Right lung (tissue), 5 donors: ENCODE measurements around the gene OSTF1. TPM values are rescaled to one million over a fixed set of nuclear protein-coding genes. Genes with fewer than 3 reads are reported as not detected.
A peak's percentile ranks its signal among the peaks of the same experiment; 100 is the strongest.

Source experiments
- DNase-seq, 2 donors: peaks; one replicate each; pipeline ENCODE4 v3.0.0-alpha.2; 2013
- polyA plus RNA-seq, 5 donors: library from polyadenylated mRNA; unstranded; fragments of 120-200 nt; gene quantifications; one replicate each; pipeline versions ENCODE4 v1.2.1 to v1.2.3, GENCODE V29; 2013; ENCODE audit warnings: inconsistent platforms in 1 of 5, low replicate concordance in 1 of 5; ENCODE audit not compliant: insufficient read length in 5 of 5, insufficient read depth in 1 of 5

Gene OSTF1
- polyA plus RNA-seq, 5 donors: 56.9 to 71.9 (median 63.5) TPM

DNA sequence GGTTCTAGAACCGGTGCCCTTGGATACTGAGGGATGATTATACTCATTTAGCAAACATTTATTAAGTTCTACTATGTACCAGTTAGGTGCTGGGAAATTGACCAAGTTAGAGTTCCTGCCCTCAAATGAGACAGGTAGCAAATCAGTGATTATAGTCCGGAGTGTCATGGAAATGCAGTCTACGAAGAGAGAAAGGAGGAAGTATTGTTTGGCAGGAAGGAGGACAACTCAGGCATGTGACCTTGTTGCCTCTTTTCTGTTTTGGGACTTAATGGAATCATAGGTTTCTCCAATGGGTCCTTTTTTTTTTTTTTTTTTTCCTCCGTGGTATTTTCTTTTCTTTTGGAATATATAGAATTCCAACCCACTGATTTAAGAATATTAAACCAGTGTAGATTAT lies 28.0 kb downstream of the OSTF1 start:
- no peak for DNase-seq

- DNase-seq: no peak
These were observed 29.2 kb downstream of the OSTF1 start for GRCh38 chr9:75117564-75117963.

DNA sequence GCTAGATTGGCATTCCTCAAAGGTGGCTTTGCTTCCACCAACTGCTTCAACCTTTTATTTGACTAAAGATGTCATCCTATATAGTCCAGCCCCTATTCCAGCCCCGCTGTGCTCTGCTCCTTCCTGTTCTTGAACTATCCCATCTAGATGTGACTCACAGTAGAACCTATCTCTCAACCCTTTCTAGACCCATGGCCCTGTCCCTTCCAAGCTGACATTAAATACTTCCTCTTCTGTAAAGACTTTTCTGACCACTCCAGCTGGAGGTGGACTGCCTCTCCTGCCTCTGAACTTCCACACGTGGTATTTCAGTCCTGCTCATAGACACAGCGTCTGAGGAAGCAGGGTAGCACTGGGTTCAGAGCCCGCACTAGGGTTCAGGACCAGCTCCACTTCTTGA lies 32.4 kb downstream of the OSTF1 start:
- no peak for DNase-seq

DNA sequence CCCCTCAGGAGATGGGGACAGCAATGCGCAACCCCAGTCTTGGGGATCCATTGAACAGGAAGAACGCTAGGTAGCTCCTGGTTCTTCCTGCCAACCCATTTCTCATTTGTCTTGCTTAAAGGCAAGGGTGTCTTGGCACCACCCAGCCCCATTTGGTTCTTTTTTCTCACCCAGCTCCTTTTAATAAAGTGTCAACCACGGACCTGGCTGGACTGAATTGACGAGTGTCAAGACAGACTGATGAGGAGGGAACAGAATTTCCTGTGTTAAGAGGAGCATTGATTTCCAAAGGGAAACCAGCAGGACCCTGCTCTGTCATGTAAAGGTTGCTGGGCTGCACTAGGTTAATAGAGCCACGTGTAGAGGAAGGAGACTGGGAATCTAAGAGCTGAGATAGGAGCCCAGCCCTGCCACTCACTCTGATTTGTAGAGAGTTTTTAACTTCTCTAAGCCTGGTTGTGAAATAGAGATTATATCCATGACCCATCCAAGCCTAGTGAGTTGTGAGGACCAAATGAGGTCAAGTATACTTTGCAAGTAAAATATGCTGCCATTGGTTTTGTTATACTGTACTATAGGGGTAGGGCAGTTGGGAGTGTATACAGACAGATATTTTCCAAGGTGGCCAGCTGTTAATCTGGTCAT lies 33.7 kb downstream of the OSTF1 start:
- DNase-seq: no peak

- DNase-seq: no peak
These were observed 35.4 kb downstream of the OSTF1 start for GRCh38 chr9:75123696-75124095.

DNA sequence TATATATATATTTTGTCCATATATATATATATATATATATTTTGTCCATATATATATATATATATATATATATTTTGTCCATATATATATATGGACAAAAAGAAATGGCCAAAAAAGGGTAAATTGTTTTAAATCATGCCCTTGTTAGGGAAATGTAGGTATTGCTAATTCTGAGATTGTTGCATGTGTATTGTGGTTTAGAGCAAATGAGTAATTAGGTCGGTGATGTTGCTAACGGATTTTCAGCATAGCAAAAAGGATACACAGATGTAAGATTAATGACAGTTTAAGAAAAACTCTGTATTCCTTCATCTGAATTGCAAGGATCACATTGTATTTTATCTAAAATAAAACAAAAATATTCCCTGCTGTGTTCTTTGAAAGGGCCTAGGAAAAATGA lies 40.2 kb downstream of the OSTF1 start:
- DNase-seq: no peak

DNA sequence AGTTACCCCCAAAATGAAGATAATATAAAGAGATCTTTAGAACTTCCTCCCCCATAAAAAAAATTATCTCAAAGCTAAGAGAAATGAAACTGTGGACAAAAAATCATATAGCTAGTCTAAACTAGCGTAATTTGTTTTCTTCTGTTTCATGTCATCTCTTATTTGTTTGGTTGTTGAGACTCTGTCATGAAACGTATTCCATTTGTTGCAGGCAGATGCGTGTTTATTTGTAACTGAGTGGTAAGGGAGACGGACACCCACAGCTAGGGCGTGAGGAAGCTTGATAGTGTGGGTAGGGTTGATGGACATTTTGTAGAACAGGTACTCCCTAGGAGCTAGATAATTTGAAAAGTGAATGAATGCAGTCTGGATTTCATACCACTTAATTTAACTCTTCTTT lies 41.9 kb downstream of the OSTF1 start:
- DNase-seq: no peak

DNA sequence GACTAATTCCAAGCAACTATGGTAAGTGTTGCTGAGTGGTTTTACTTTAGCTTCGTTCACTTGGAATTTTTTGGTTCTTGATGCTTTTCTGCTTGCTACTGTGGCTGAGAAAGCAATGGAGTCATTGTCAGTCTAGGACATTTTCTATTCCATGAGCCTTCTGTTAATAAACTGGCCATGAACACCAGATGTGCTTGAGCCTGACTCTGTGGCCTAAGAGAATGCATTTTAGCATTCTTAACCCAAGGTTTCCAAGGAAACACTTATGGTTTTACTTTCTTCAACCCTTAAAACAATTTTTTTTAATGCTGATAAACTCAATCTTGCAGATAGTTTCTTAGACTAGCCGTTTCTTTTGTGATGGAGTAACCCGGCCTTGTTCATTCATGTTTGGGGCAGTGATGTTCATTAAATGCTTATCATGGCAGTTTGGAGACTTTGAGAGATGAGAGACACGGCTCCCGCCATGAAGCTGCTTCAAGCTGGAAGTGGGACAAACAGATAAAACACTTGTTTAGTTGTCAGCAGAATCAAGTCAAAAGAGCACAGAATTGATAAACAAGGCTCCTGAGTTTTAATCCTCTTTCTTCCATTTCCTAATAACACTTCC lies 42.4 kb downstream of the OSTF1 start:
- DNase-seq: no peak

- DNase-seq: no peak
These were observed 43.4 kb downstream of the OSTF1 start for GRCh38 chr9:75131700-75132099.

DNA sequence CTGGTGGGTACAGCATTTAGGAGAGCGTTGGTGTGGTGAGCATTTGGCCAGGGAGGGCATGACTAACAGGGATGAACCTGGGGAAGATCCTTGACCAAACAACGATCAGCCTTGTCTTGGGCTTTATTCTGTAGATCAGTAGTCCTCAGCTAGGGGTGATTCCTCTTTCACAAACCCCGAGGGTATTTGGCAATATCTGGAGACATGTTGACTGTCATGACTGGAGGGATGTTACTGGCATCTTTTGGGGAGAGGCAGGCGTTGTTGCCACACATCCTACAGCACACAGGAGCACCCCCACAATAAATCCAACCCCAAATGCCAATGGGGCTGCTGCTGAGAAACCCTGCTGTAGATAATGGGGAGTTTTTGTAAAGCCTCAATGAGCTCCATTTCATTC lies 43.9 kb downstream of the OSTF1 start:
- DNase-seq: no peak

DNA sequence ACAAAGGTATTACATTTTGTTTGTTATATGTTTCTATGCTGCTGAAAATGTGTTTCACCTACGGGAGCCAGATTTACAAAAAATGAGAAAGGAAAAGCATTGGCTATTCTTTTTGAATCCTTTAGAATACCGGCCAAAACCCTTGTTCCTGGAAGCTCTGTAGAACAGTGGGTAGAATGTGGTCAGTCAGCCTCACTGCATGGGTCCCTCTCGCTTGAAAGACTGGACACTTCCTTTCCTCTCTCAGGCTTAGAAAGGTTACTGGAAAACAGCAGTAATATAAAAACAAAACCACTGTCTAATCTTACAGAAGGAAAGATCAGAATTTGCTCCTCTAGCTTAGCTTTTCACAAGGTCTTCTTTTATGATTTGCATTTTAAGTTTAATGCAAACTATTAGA lies 45.1 kb downstream of the OSTF1 start:
- no peak for DNase-seq

DNA sequence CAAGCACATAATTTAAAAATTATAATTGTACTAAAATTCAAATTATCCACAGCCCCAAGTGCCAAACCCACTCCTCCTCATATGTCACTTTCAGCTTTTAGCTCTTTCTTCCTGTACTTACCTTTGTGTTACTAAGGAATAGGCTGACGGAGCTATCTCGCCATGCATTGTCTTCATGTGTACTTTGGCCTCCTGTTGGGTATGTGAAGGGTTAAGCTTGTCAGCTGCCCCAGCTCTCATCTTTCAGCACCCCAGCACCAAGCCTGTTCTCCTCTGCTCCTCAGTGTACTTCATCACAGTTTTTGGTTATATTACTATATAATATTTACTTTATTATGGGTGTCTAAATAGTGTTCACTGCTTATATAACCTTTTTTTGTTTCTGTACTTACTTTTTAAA lies 46.2 kb downstream of the OSTF1 start:
- DNase-seq: no peak

GRCh38 chr9:75138260-75139040 lies 50.1 kb downstream of the OSTF1 start:
- no peak for DNase-seq

DNA sequence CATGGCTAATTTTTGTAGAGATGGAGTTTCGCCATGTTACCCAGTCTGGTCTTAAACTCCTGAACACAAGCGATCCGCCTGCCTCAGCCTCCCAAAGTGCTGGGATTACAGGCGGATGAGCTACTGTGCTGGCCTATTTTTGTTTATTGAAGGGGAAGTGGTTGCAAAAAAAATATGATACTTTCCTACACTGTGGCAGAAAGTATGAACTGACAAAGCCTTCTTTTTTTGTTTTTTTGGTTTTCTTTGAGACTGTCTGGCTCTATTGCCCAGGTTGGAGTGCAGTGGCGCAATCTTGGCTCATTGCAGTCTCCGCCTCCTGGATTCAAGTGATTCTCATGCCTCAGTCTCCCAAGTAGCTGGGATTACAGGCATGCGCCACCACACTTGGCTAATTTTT lies 50.9 kb downstream of the OSTF1 start:
- DNase-seq: no peak

DNA sequence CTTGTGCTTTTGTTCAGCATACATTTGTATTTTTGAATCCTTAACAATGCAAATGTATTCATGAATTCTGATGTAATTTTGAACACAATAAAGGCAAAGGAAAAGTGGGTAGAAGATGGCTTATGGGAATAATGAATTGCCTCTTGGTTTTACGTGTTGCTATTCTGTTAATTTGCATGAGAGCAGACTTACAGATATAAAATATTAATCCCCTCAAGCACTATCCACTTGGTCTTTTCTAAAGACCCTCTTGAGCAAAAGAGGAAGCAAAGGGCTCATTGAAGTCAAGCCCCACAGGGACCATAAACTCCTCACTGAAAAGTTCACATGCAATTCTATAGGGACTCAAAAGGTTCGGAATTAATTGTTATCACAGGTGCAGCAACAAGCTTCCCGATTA lies 51.9 kb downstream of the OSTF1 start:
- DNase-seq: no peak

GRCh38 chr9:75142202-75142601 lies 53.9 kb downstream of the OSTF1 start:
- no peak for DNase-seq

DNA sequence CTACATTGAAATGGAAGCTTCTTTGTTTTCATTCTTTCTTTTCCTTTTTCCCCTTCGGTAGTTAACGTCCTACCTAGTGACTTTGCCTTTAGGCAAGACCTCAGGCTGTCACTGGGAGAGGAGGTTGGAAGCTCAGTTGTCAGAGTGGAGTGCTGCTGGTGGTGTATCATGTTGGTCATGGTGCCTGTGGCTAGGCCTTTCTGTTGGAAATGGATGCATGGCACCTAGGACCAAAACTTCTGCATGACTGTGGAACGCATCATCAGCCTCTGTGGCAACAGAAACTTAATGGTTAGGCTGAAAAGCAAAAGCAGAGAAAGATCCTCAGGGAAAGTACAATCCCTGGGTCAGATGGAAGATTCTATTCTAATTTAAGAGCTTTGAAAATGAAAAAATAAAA lies 57.9 kb downstream of the OSTF1 start:
- no peak for DNase-seq

DNA sequence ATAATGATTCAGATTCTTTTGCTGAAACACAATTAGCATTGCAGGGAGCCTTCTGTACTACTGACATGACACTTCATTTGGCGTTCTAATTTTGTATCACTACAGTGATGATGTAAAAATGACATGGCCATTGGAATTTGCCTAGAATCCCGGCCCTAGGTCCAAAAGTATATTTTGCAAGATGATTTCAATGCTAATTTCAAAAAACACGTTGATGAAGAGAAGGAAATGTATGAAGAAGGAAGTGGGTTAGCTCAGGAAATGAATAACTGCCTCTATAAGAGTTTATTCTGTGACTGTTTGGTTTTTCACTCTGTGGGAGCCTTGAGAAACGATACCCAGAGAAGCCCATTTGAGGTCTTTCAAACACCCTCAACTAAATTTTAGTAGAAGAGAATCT lies 59.3 kb downstream of the OSTF1 start:
- peak; percentile 75 to 78 for DNase-seq

DNA sequence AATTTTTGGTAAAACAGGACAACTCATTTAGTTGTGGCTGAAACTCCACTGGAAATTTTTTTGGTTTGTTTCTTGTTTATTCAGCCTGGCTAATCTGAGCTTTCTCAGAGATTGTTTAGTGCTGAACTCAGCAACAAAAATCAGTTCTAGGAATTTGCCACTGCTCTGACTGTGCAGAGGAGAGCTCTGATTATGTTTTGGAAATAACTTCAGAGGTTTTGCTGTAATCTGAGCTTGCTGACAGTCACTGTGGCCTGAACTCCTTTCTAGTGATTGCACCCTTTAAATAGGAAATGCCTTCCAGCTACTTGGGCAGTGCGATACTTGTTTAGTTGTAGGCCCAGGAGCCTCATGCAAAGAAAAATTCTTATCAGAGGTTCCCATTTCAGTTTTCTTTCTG lies 60.2 kb downstream of the OSTF1 start:
- peak; percentile 68 to 82 for DNase-seq

- no peak for DNase-seq
These were observed 61.5 kb downstream of the OSTF1 start for GRCh38 chr9:75149841-75150241.

GRCh38 chr9:75150512-75150911 lies 62.2 kb downstream of the OSTF1 start:
- DNase-seq: no peak

- no peak for DNase-seq
These were observed 64.1 kb downstream of the OSTF1 start for GRCh38 chr9:75152416-75152815.

- no peak for DNase-seq
These were observed 68.5 kb downstream of the OSTF1 start for GRCh38 chr9:75156858-75157257.
